ENCODE data around the gene LCE5A.

- no peak for TF ChIP-seq CTCF (IDR thresholded peaks at IDR 0.05)
- TF ChIP-seq POLR2A (IDR thresholded peaks at IDR 0.05) = no peak
Observed at GRCh38 chr1:152514715-152515433, 4.3 kb downstream of the LCE5A start.

Measured in esophagus squamous epithelium (tissue), 4 donors.